NCI-H146 treated with DMSO at 0.1 percent for 48 hours (cell line): ENCODE results near the gene UBAC1.

Experiments used
- DNase-seq: peaks from one replicate; lab custom pipeline; 2025; ENCODE audit not compliant: unreplicated experiment; lab: John Stamatoyannopoulos, UW

The UBAC1 gene

DNA sequence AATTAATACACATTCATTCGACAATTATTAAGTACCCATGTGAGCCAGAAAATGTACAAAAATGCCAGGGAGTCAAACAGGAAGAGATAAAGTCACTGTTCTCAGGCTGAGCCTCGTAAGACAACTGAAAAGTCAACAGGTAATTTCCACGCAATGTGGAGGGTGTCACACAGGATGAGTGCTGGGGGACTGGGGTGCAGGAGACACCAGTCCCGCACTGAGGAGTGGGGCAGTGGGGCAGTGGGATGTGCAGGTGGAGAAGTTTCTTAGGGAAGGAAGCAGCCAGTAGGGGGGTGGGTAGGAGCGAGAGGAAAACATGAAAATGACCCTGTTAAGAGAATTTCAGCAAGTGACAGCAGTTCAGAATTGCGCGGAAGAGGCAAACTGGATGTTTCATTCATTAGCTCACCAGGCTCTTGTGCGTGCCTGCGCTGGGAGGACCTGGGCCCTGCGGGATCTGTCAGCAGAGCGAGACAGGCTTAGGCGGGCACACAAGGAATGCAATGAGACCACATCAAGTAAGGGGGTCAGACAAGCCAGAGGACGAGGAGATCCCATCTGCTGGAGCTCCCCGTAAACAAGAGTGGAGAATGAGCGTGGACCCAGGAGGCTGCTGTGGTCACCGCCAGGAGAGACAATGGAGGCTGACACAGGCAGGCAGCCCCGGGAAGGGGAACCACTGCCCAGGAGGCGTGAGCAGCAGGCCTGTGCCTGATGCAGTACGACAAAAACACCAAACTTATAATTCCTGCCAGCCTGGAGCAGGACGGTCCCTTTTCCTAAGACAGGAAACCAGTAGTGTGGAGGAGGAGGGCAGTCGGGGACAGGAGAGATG, 74.8 kb downstream of the UBAC1 start:
- DNase-seq, result no peak

DNA sequence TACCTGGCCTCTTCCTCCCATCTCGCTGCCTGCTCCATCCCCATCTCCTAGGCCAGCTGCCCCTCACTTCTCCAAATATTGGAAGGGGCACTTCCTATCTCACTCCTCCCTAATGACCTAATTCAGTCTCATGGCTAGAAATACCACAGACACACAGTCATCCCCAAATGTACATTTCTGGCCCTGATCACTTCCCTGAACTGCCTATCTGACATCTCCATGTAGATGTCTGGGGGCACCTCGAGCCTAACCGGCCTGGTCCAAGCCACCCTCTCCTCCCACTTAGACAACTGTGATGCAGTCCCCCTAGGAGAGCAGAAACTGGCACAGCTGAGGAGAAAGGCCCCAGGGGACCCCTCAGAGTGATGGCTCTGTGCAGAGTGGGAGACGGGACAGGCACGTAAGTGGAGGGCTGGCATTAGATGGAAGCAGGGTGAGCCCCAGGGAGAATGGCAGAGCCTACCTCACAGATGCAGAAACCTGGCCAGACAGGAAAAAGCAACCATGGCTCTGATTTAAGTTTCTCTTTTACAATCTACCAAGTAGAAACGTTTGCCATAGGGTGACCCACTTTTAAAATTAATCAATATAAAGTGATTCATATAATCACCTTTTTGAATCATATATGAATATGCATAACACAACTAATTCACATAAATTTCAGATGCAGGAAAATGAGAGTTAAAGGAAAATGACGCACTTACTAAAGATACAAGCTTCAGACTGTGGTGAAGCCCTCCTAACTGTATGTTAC, 75.9 kb downstream of the UBAC1 start:
- no peak for DNase-seq

GRCh38 chr9:135884328-135885035, 76.7 kb downstream of the UBAC1 start:
- DNase-seq, result no peak

- DNase-seq, result no peak
Observed at GRCh38 chr9:135883410-135884089, 77.6 kb downstream of the UBAC1 start.
